Left ventricle myocardium superior (tissue), 1 donor: Measurements from ENCODE around the gene GRM8. TPM values are rescaled to one million over a fixed set of nuclear protein-coding genes. Genes with fewer than 3 reads are reported as not detected.
A peak's percentile ranks its signal among the peaks of the same experiment; 100 is the strongest.

Experiments
- ATAC-seq: fragments of 200-7000 bp; cut with Tn5 transposase; one replicate; pipeline ENCODE4 v1.9.1; 2020; ENCODE audit warnings: mild to moderate bottlenecking, moderate library complexity
- DNase-seq: peaks from one replicate; pipeline ENCODE4 v3.0.0-alpha.2; 2020
- intact Hi-C: fragments of 100-400 bp; cut with micrococcal nuclease; formaldehyde crosslinking; loops from one replicate; pipeline ENCODE4 v1.11.0; 2022
- total RNA-seq: library from RNA; stranded (reverse); fragmentation: NEBNext Ultra II Directional; extraction: Animal tissue kit (Norgen Biotek cat#: 25700); gene quantifications from one replicate; pipeline ENCODE4 v1.2.1, GENCODE V29; 2021
- donor health status: DM: no; HTN: yes; CAD: no; lungs with severe emphysema.

Gene GRM8
- total RNA-seq, 1 donor from 2014 or later: not detected

- intact Hi-C loops: no loop called here
These were observed 98.6 kb downstream of the GRM8 start for GRCh38 chr7:127154101-127154500.

GRCh38 chr7:127153315-127153714 lies 99.4 kb downstream of the GRM8 start:
- ATAC-seq (no peak), DNase-seq (no peak)
- intact Hi-C loops: no loop called here

More at GRCh38 chr7:127154101-127154500, 98.6 kb downstream of the GRM8 start:
- DNase-seq: no peak
- ATAC-seq: no peak

- ATAC-seq (no peak), DNase-seq (no peak)
- intact Hi-C loops: no loop called here
These were observed 100.3 kb downstream of the GRM8 start for GRCh38 chr7:127152423-127152822.

GRCh38 chr7:127151379-127151778 lies 101.4 kb downstream of the GRM8 start:
- ATAC-seq: no peak
- intact Hi-C loops: no loop called here
- DNase-seq: no peak

- DNase-seq (no peak), ATAC-seq (no peak)
- intact Hi-C loops: no loop called here
These were observed 102.2 kb downstream of the GRM8 start for GRCh38 chr7:127150543-127150942.

GRCh38 chr7:127146746-127147536 lies 105.8 kb downstream of the GRM8 start:
- no peak for ATAC-seq
- intact Hi-C loops: no loop called here
- no peak for DNase-seq

- DNase-seq (no peak), ATAC-seq (no peak)
- intact Hi-C loops: no loop called here
These were observed 115.6 kb downstream of the GRM8 start for GRCh38 chr7:127137146-127137545.

GRCh38 chr7:127135871-127136485 lies 116.8 kb downstream of the GRM8 start:
- no peak for DNase-seq
- intact Hi-C loops: no loop called here

GRCh38 chr7:127123220-127123619 lies 129.5 kb downstream of the GRM8 start:
- no peak for ATAC-seq
- intact Hi-C loops: no loop called here
- DNase-seq: no peak

More at GRCh38 chr7:127135871-127136485, 116.8 kb downstream of the GRM8 start:
- no peak for ATAC-seq

- no peak for DNase-seq
- intact Hi-C loops: no loop called here
- ATAC-seq: no peak
These were observed 133.2 kb downstream of the GRM8 start for GRCh38 chr7:127119517-127119916.

GRCh38 chr7:127114742-127115265 lies 137.9 kb downstream of the GRM8 start:
- intact Hi-C loops: no loop called here
- no peak for ATAC-seq

GRCh38 chr7:127107601-127108007 lies 145.1 kb downstream of the GRM8 start:
- no peak for DNase-seq
- intact Hi-C loops: no loop called here
- ATAC-seq: peak; percentile 52

More at GRCh38 chr7:127114742-127115265, 137.9 kb downstream of the GRM8 start:
- DNase-seq: no peak

GRCh38 chr7:127093340-127093739 lies 159.4 kb downstream of the GRM8 start:
- intact Hi-C loops: no loop called here
- ATAC-seq (no peak), DNase-seq (no peak)

- no peak for DNase-seq
- intact Hi-C loops: no loop called here
- no peak for ATAC-seq
These were observed 161.1 kb downstream of the GRM8 start for GRCh38 chr7:127091620-127092019.

GRCh38 chr7:127089146-127089545 lies 163.6 kb downstream of the GRM8 start:
- intact Hi-C loops: no loop called here
- no peak for ATAC-seq
- no peak for DNase-seq

GRCh38 chr7:127081539-127081938 lies 171.2 kb downstream of the GRM8 start:
- DNase-seq (no peak), ATAC-seq (no peak)
- intact Hi-C loops: no loop called here

GRCh38 chr7:127080576-127080975 lies 172.2 kb downstream of the GRM8 start:
- DNase-seq (no peak), ATAC-seq (no peak)
- intact Hi-C loops: no loop called here

- intact Hi-C loops: no loop called here
- DNase-seq (no peak), ATAC-seq (no peak)
These were observed 185.8 kb downstream of the GRM8 start for GRCh38 chr7:127066974-127067373.

- no peak for DNase-seq
- no peak for ATAC-seq
- intact Hi-C loops: no loop called here
These were observed 193.3 kb downstream of the GRM8 start for GRCh38 chr7:127059475-127059874.

GRCh38 chr7:127057918-127058317 lies 194.8 kb downstream of the GRM8 start:
- intact Hi-C loops: no loop called here
- DNase-seq (no peak), ATAC-seq (no peak)

GRCh38 chr7:127056202-127056601 lies 196.5 kb downstream of the GRM8 start:
- ATAC-seq: no peak
- intact Hi-C loops: no loop called here

More at GRCh38 chr7:127056202-127056601, 196.5 kb downstream of the GRM8 start:
- no peak for DNase-seq
